GM23338 (cell line): Measurements from ENCODE around the gene PORCN. TPM values are rescaled to one million over a fixed set of nuclear protein-coding genes. Genes with fewer than 3 reads are reported as not detected.

Experiments used
- ATAC-seq: fragments of 200-7000 bp; cut with Tn5 transposase; 3 replicates; pipeline ENCODE4 v1.9.1; 2020
- DNase-seq: peaks from one replicate; pipeline ENCODE4 v3.0.0-alpha.2; 2015; ENCODE audit warnings: low spot score
- H2AFZ ChIP-seq: fragments of 200-600 bp; sonication (generic); 2 replicates; pipeline ENCODE4 v1.8.0; 2016; ENCODE audit warnings: antibody characterized with exemption, mild to moderate bottlenecking, moderate library complexity
- H3F3A ChIP-seq: fragments of 200-600 bp; sonication (generic); replicated peaks from 2 replicates; pipeline ENCODE4 v1.8.0; 2017; ENCODE audit warnings: antibody characterized with exemption, mixed run types, low read depth
- H3K27ac ChIP-seq: fragments of 200-600 bp; sonication (generic); 2 replicates; pipeline ENCODE4 v1.6.1; 2016; ENCODE audit warnings: low read depth
- H3K27me3 ChIP-seq: fragments of 200-600 bp; sonication (generic); 2 replicates; pipeline ENCODE4 v1.8.0; 2016; ENCODE audit warnings: mild to moderate bottlenecking, mixed run types, moderate library complexity; ENCODE audit not compliant: insufficient read depth
- H3K36me3 ChIP-seq: fragments of 200-600 bp; sonication (generic); 2 replicates; pipeline ENCODE4 v1.8.0; 2016; ENCODE audit warnings: mild to moderate bottlenecking; ENCODE audit not compliant: insufficient read depth
- H3K4me1 ChIP-seq: fragments of 200-600 bp; sonication (generic); 2 replicates; pipeline ENCODE4 v1.8.0; 2016; ENCODE audit warnings: mild to moderate bottlenecking, moderate library complexity; ENCODE audit not compliant: insufficient read depth
- H3K4me2 ChIP-seq: fragments of 200-600 bp; sonication (generic); 2 replicates; pipeline ENCODE4 v1.7.1; 2017; ENCODE audit warnings: mixed run types
- H3K4me3 ChIP-seq: fragments of 200-600 bp; sonication (generic); 2 replicates; pipeline ENCODE4 v1.6.1; 2016; ENCODE audit warnings: mixed run types
- H3K79me2 ChIP-seq: fragments of 200-600 bp; sonication (generic); replicated peaks from 2 replicates; pipeline ENCODE4 v1.8.0; 2017; ENCODE audit warnings: mild to moderate bottlenecking; ENCODE audit not compliant: insufficient read depth
- H3K9me2 ChIP-seq: fragments of 200-600 bp; sonication (generic); 2 replicates; pipeline ENCODE4 v1.8.0; 2017; ENCODE audit not compliant: insufficient read depth
- H4K20me1 ChIP-seq: fragments of 200-600 bp; sonication (generic); replicated peaks from 2 replicates; pipeline ENCODE4 v1.8.0; 2017; ENCODE audit warnings: mild to moderate bottlenecking; ENCODE audit not compliant: insufficient read depth
- H3K27ac Mint-ChIP-seq: 2 replicates; pipeline ENCODE4 v1.8.0; 2020; ENCODE audit warnings: inconsistent platforms, mild to moderate bottlenecking, moderate library complexity, mixed read lengths
- H3K27me3 Mint-ChIP-seq: 3 replicates; pipeline ENCODE4 v1.8.0; 2022; ENCODE audit warnings: low read depth, mild to moderate bottlenecking, moderate library complexity, mixed read lengths, inconsistent platforms; ENCODE audit not compliant: insufficient read depth, poor library complexity
- H3K36me3 Mint-ChIP-seq: 3 replicates; pipeline ENCODE4 v1.8.0; 2021; ENCODE audit warnings: low read depth, mild to moderate bottlenecking, inconsistent platforms, moderate library complexity, mixed read lengths
- H3K4me1 Mint-ChIP-seq: 3 replicates; pipeline ENCODE4 v1.8.0; 2020; ENCODE audit warnings: mild to moderate bottlenecking, inconsistent platforms, mixed read lengths
- H3K4me3 Mint-ChIP-seq: 3 replicates; pipeline ENCODE4 v1.8.0; 2021; ENCODE audit warnings: moderate library complexity, mild to moderate bottlenecking, inconsistent platforms, mixed read lengths
- H3K9me3 Mint-ChIP-seq: 3 replicates; pipeline ENCODE4 v1.8.0; 2020; ENCODE audit warnings: moderate library complexity, mild to moderate bottlenecking, inconsistent platforms, mixed read lengths
- CTCF ChIP-seq, 2 experiments: fragments of 200-600 bp in 1 of 2; sonication (generic) in 1 of 2; conservative IDR thresholded peaks; 2 replicates each; pipeline versions ENCODE4 v1.5.1 to v1.6.1; 2016 to 2017; ENCODE audit warnings: antibody characterized with exemption in 2 of 2, low read depth in 2 of 2, mild to moderate bottlenecking in 2 of 2, moderate library complexity in 1 of 2
- ETS1 ChIP-seq: IDR thresholded peaks from 2 replicates; pipeline ENCODE4 v1.6.1; 2016; ENCODE audit warnings: antibody characterized with exemption
- EZH2 ChIP-seq: fragments of 200-600 bp; sonication (generic); IDR thresholded peaks from one replicate; pipeline ENCODE4 v1.8.0; 2017; ENCODE audit warnings: antibody characterized with exemption, mild to moderate bottlenecking, low read depth; ENCODE audit not compliant: unreplicated experiment
- EZH2phosphoT487 ChIP-seq: fragments of 200-600 bp; sonication (generic); IDR thresholded peaks from one replicate; pipeline ENCODE4 v1.8.1; 2018; ENCODE audit warnings: antibody characterized with exemption; ENCODE audit not compliant: unreplicated experiment
- JUNB ChIP-seq: IDR thresholded peaks from one replicate; pipeline ENCODE4 v1.6.1; 2016; ENCODE audit warnings: antibody characterized with exemption; ENCODE audit not compliant: unreplicated experiment
- NANOG ChIP-seq: IDR thresholded peaks from 2 replicates; pipeline ENCODE4 v1.6.1; 2016; ENCODE audit warnings: antibody characterized with exemption, borderline replicate concordance
- REST ChIP-seq: IDR thresholded peaks from one replicate; pipeline ENCODE4 v1.6.1; 2018; ENCODE audit warnings: antibody characterized with exemption; ENCODE audit not compliant: unreplicated experiment
- STAT1 ChIP-seq: IDR thresholded peaks from one replicate; pipeline ENCODE4 v1.6.1; 2016; ENCODE audit warnings: antibody characterized with exemption; ENCODE audit not compliant: unreplicated experiment
- ZNF114 ChIP-seq: fragments of 250-450 bp; sonication (Bioruptor Pico); IDR thresholded peaks from 2 replicates; pipeline ENCODE4 v1.5.0; 2020; ENCODE audit warnings: mild to moderate bottlenecking, moderate library complexity
- ZNF331 ChIP-seq: fragments of 250-450 bp; sonication (Bioruptor Pico); IDR thresholded peaks from 2 replicates; pipeline ENCODE4 v1.5.0; 2020; ENCODE audit warnings: low read depth, mild to moderate bottlenecking, moderate library complexity
- polyA plus RNA-seq: library from polyadenylated mRNA; unstranded; fragments of >200 nt; fragmentation: Nextera tagmentation; extraction: Ambion mirVana; gene quantifications from 2 replicates; pipeline ENCODE4 v1.2.1, GENCODE V29; 2016
- total RNA-seq: library from RNA; depleted of rRNA; stranded (reverse); fragments of >200 nt; shearing (Covaris generic); gene quantifications from 2 replicates; pipeline ENCODE4 v1.2.3, GENCODE V29; 2014

The PORCN gene
- total and polyA plus RNA-seq, 2 experiments from 2014 or later, result 19.4 to 28.5 TPM

GRCh38 chrX:48489296-48489695 is 19.5 kb upstream of the PORCN start:
- Histone ChIP-seq H3K4me1 (no peaks in the 10 kb centered on the region), H3K4me3 (no peak overlapping the region)

GRCh38 chrX:48489892-48490291 is 18.9 kb upstream of the PORCN start:
- no peak overlapping the region for H2AFZ ChIP-seq

More at GRCh38 chrX:48489296-48489695, 19.5 kb upstream of the PORCN start:
- Mint-ChIP-seq H3K27ac (no peak overlapping the region), H3K4me3 (no peak overlapping the region), H3K9me3 (no peaks in the 10 kb centered on the region), H3K36me3 (peaks cover 4% of the 10 kb centered on the region; the same call in 1 of the 3 replicates), H3K4me1 (no peaks in the 10 kb centered on the region), H3K27me3 (no peaks in the 10 kb centered on the region)
- Histone ChIP-seq H3F3A (no peaks in the 10 kb centered on the region), H3K27ac (no peak overlapping the region), H3K36me3 (no peaks in the 10 kb centered on the region), H3K27me3 (no peaks in the 10 kb centered on the region), H2AFZ (no peak overlapping the region), H3K4me2 (no peak overlapping the region), H4K20me1 (no peaks in the 10 kb centered on the region), H3K9me2 (no peaks in the 10 kb centered on the region), H3K79me2 (no peaks in the 10 kb centered on the region)
- DNase-seq (no peak), ATAC-seq (no peak)
- no peak for TF ChIP-seq EZH2
- TF ChIP-seq STAT1, result no peak
- no peak for TF ChIP-seq JUNB

GRCh38 chrX:48490661-48491060 is 18.1 kb upstream of the PORCN start:
- Histone ChIP-seq H3K4me3 (no peak overlapping the region), H3K36me3 (no peaks in the 10 kb centered on the region), H2AFZ (no peak overlapping the region), H4K20me1 (no peaks in the 10 kb centered on the region), H3K4me2 (no peak overlapping the region), H3K27me3 (no peaks in the 10 kb centered on the region), H3K79me2 (no peaks in the 10 kb centered on the region), H3K27ac (no peak overlapping the region), H3K9me2 (no peaks in the 10 kb centered on the region), H3F3A (no peaks in the 10 kb centered on the region), H3K4me1 (no peaks in the 10 kb centered on the region)
- no peaks in the 10 kb centered on the region for H3K27me3 Mint-ChIP-seq
- ATAC-seq, result no peak
- H3K9me3 Mint-ChIP-seq, result no peaks in the 10 kb centered on the region
- H3K4me1 Mint-ChIP-seq, result no peaks in the 10 kb centered on the region
- peaks cover 4% of the 10 kb centered on the region; the same call in 1 of the 3 replicates for H3K36me3 Mint-ChIP-seq
- no peak overlapping the region for H3K4me3 Mint-ChIP-seq
- DNase-seq, result no peak
- no peak overlapping the region for H3K27ac Mint-ChIP-seq
- TF ChIP-seq JUNB (no peak), NANOG (no peak), ZNF114 (no peak), STAT1 (no peak), ZNF331 (no peak), EZH2phosphoT487 (no peak), ETS1 (no peak), REST (no peak)

More at GRCh38 chrX:48489892-48490291, 18.9 kb upstream of the PORCN start:
- ATAC-seq (no peak), DNase-seq (peak; percentile 1)
- H3K4me3 Mint-ChIP-seq, result no peak overlapping the region
- H3K4me2 ChIP-seq, result no peak overlapping the region
- no peak overlapping the region for H3K27ac Mint-ChIP-seq
- H3K79me2 ChIP-seq, result no peaks in the 10 kb centered on the region
- no peak overlapping the region for H3K4me3 ChIP-seq
- TF ChIP-seq EZH2, result no peak
- no peak for TF ChIP-seq CTCF (conservative IDR thresholded peaks at IDR 0.05; ENCODE audit: low read depth in 2 of 2)
- no peak for TF ChIP-seq JUNB
- H3K36me3 ChIP-seq, result no peaks in the 10 kb centered on the region
- no peaks in the 10 kb centered on the region for H4K20me1 ChIP-seq
- H3K9me2 ChIP-seq, result no peaks in the 10 kb centered on the region
- H3K27me3 ChIP-seq, result no peaks in the 10 kb centered on the region
- H3K9me3 Mint-ChIP-seq, result no peaks in the 10 kb centered on the region
- H3K4me1 ChIP-seq, result no peaks in the 10 kb centered on the region
- no peaks in the 10 kb centered on the region for H3F3A ChIP-seq
- no peaks in the 10 kb centered on the region for H3K4me1 Mint-ChIP-seq
- no peak overlapping the region for H3K27ac ChIP-seq
- no peaks in the 10 kb centered on the region for H3K27me3 Mint-ChIP-seq
- H3K36me3 Mint-ChIP-seq, result peaks cover 4% of the 10 kb centered on the region; the same call in 1 of the 3 replicates
